Upper lobe of left lung (tissue), 6 donors: ENCODE results near the gene C2orf49. TPM values are rescaled to one million over a fixed set of nuclear protein-coding genes. Genes with fewer than 3 reads are reported as not detected.

Source experiments
- ATAC-seq, 2 donors: fragments of 200-7000 bp; cut with Tn5 transposase; one replicate each; pipeline ENCODE4 v1.9.1; 2022; ENCODE audit warnings: mild to moderate bottlenecking in 2 of 2, moderate library complexity in 2 of 2; ENCODE audit not compliant: low FRiP score in 2 of 2
- DNase-seq, 2 donors: peaks; one replicate each; pipeline ENCODE4 v3.0.0-alpha.2; 2019 to 2020
- H3K27ac ChIP-seq, 4 donors: fragments of 200-600 bp; sonication (generic); one replicate each; pipeline ENCODE4 v1.5.1; 2016 to 2019
- H3K27me3 ChIP-seq, 4 donors: fragments of 200-600 bp; sonication (generic); one replicate each; pipeline ENCODE4 v1.5.1; 2017 to 2019
- H3K36me3 ChIP-seq, 4 donors: fragments of 200-600 bp; sonication (generic); one replicate each; pipeline ENCODE4 v1.5.1; 2016 to 2019
- H3K4me1 ChIP-seq, 4 donors: fragments of 200-600 bp; sonication (generic); one replicate each; pipeline ENCODE4 v1.5.1; 2018 to 2019
- H3K4me3 ChIP-seq, 4 donors: fragments of 200-600 bp; sonication (generic); one replicate each; pipeline ENCODE4 v1.5.1; 2017 to 2019; ENCODE audit warnings: mild to moderate bottlenecking in 2 of 4, moderate library complexity in 1 of 4
- H3K9me3 ChIP-seq, 4 donors: fragments of 200-600 bp; sonication (generic); one replicate each; pipeline ENCODE4 v1.5.1; 2018 to 2019
- CTCF ChIP-seq, 6 experiments: fragments of 450-650 bp in 4 of 6; fragments of 200-600 bp in 2 of 6; sonication (generic) in 2 of 6; IDR thresholded peaks; one replicate each; pipeline ENCODE4 v1.5.1; 2016 to 2019; ENCODE audit warnings: antibody characterized with exemption in 6 of 6
- EP300 ChIP-seq, 4 donors: sonication (generic); formaldehyde crosslinking; IDR thresholded peaks; one replicate each; pipeline ENCODE4 v1.5.1; 2017; ENCODE audit warnings: antibody characterized with exemption in 4 of 4, control low read depth in 2 of 4
- POLR2A ChIP-seq, 4 donors: fragments of 450-650 bp; IDR thresholded peaks; one replicate each; pipeline ENCODE4 v1.5.1; 2016 to 2017; ENCODE audit warnings: antibody characterized with exemption in 4 of 4, mild to moderate bottlenecking in 2 of 4
- POLR2AphosphoS5 ChIP-seq, 2 donors: sonication (generic); formaldehyde crosslinking; IDR thresholded peaks; one replicate each; pipeline ENCODE4 v1.5.1; 2017; ENCODE audit warnings: antibody characterized with exemption in 2 of 2
- WGBS, 2 donors: methylation state at CpG; one replicate each; pipeline ENCODE4 v1.1.5; 2017 to 2018; 5-methylcytosine and 5-hydroxymethylcytosine counted together
- total RNA-seq, 6 donors: library from RNA; depleted of rRNA in 4 of 6; stranded (reverse); fragments of >200 nt in 4 of 6; gene quantifications; one replicate each; pipeline versions ENCODE4 v1.1.0 to v1.2.1, GENCODE V29; 2016 to 2021
- donor health status: DM: no; HTN: no; CAD: no; lungs with moderate emphysema.
- donor health status: DM: no; HTN: yes; CAD: no; lungs with severe emphysema.

Gene C2orf49
- total RNA-seq, 6 donors from 2014 or later, result 12.8 to 38.5 (median 13.5) TPM

GRCh38 chr2:105344704-105345345, 7.5 kb downstream of the C2orf49 start:
- 73 to 77% methylated on average over 4 of the region's 4 CpGs for WGBS, 2 donors
- no peaks in the 10 kb centered on the region for H3K9me3 ChIP-seq
- ATAC-seq (no peak), DNase-seq (no peak)
- TF ChIP-seq POLR2AphosphoS5 (IDR thresholded peaks at IDR 0.05) (no peak), EP300 (IDR thresholded peaks at IDR 0.05) (no peak), CTCF (IDR thresholded peaks at IDR 0.05) (peak in 1 of 6 experiments; percentile 6), POLR2A (IDR thresholded peaks at IDR 0.05) (no peak)
- no peaks in the 10 kb centered on the region for H3K27me3 ChIP-seq
- no peak overlapping the region for H3K27ac ChIP-seq
- no peak overlapping the region for H3K4me3 ChIP-seq
- peaks cover 25 to 98% (median 63%) of the 10 kb centered on the region in 4 donors for H3K36me3 ChIP-seq
- no peaks in the 10 kb centered on the region for H3K4me1 ChIP-seq

GRCh38 chr2:105357122-105357521, 19.8 kb downstream of the C2orf49 start:
- H3K9me3 ChIP-seq, result peaks cover 0 to 13% (median 8%) of the 10 kb centered on the region in 4 donors
- no peak for ATAC-seq
- H3K36me3 ChIP-seq, result peaks cover 4 to 78% (median 26%) of the 10 kb centered on the region in 4 donors
- H3K4me1 ChIP-seq, result no peaks in the 10 kb centered on the region
- no peaks in the 10 kb centered on the region for H3K27me3 ChIP-seq
- TF ChIP-seq POLR2A (IDR thresholded peaks at IDR 0.05), result no peak
- no peak for TF ChIP-seq POLR2AphosphoS5 (IDR thresholded peaks at IDR 0.05)
- TF ChIP-seq EP300 (IDR thresholded peaks at IDR 0.05), result no peak
- TF ChIP-seq CTCF (IDR thresholded peaks at IDR 0.05), result no peak
- WGBS, 2 donors, result 94 to 100% methylated on average over 1 of the region's 1 CpG
- H3K27ac ChIP-seq, result no peak overlapping the region
- no peak overlapping the region for H3K4me3 ChIP-seq
- DNase-seq, result no peak

GRCh38 chr2:105358593-105358992, 21.3 kb downstream of the C2orf49 start:
- no peaks in the 10 kb centered on the region for H3K4me1 ChIP-seq
- no peak for ATAC-seq
- H3K4me3 ChIP-seq, result no peak overlapping the region
- H3K36me3 ChIP-seq, result peaks cover 4 to 71% (median 26%) of the 10 kb centered on the region in 4 donors
- TF ChIP-seq CTCF (IDR thresholded peaks at IDR 0.05), result no peak
- no peak for TF ChIP-seq EP300 (IDR thresholded peaks at IDR 0.05)
- no peak for TF ChIP-seq POLR2A (IDR thresholded peaks at IDR 0.05)
- TF ChIP-seq POLR2AphosphoS5 (IDR thresholded peaks at IDR 0.05), result no peak
- peaks cover 0 to 13% (median 8%) of the 10 kb centered on the region in 4 donors for H3K9me3 ChIP-seq
- H3K27me3 ChIP-seq, result no peaks in the 10 kb centered on the region
- H3K27ac ChIP-seq, result no peak overlapping the region
- WGBS, 2 donors, result 85 to 95% methylated on average over 6 of the region's 6 CpGs
- no peak for DNase-seq

GRCh38 chr2:105361102-105361889, 24.0 kb downstream of the C2orf49 start:
- Histone ChIP-seq H3K27ac (no peak overlapping the region), H3K27me3 (no peaks in the 10 kb centered on the region), H3K9me3 (peaks cover 0 to 10% (median 7%) of the 10 kb centered on the region in 4 donors), H3K4me1 (no peaks in the 10 kb centered on the region), H3K4me3 (no peak overlapping the region), H3K36me3 (peaks cover 4 to 53% (median 17%) of the 10 kb centered on the region in 4 donors)
- no peak for DNase-seq
- ATAC-seq, result no peak
- WGBS, 2 donors, result 50 to 52% methylated on average over 11 of the region's 11 CpGs
- TF ChIP-seq POLR2A (IDR thresholded peaks at IDR 0.05) (no peak), CTCF (IDR thresholded peaks at IDR 0.05) (no peak), EP300 (IDR thresholded peaks at IDR 0.05) (no peak), POLR2AphosphoS5 (IDR thresholded peaks at IDR 0.05) (no peak)
